Breast epithelium (tissue), 4 donors: ENCODE measurements around the gene HMGCLL1. TPM values are rescaled to one million over a fixed set of nuclear protein-coding genes. Genes with fewer than 3 reads are reported as not detected.

Source experiments
- DNase-seq, 2 donors: peaks; one replicate each; pipeline ENCODE4 v3.0.0-alpha.2; 2019; ENCODE audit warnings: low spot score in 2 of 2
- H3K27ac ChIP-seq, 2 donors: fragments of 200-600 bp; sonication (generic) in 1 of 2; one replicate each; pipeline ENCODE4 v1.5.1; 2016 to 2019; ENCODE audit warnings: mild to moderate bottlenecking in 1 of 2
- H3K27me3 ChIP-seq, 2 donors: fragments of 200-600 bp; sonication (generic) in 1 of 2; one replicate each; pipeline versions ENCODE4 v1.5.1 to v1.6.0; 2017 to 2019; ENCODE audit warnings: control low read depth in 1 of 2, mild to moderate bottlenecking in 1 of 2
- H3K36me3 ChIP-seq: fragments of 200-600 bp; one replicate; pipeline ENCODE4 v1.5.1; 2019
- H3K4me1 ChIP-seq, 2 donors: fragments of 200-600 bp; sonication (generic); one replicate each; pipeline ENCODE4 v1.5.1; 2016 to 2019; ENCODE audit warnings: control low read depth in 1 of 2
- H3K4me3 ChIP-seq, 3 donors: fragments of 200-600 bp; sonication (generic); 1 replicate in 2 of 3; 2 replicates in 1 of 3; pipeline ENCODE4 v1.5.1; 2016 to 2019; ENCODE audit warnings: mild to moderate bottlenecking in 3 of 3, moderate library complexity in 2 of 3
- H3K9me3 ChIP-seq, 2 donors: fragments of 200-600 bp; sonication (generic) in 1 of 2; one replicate each; pipeline ENCODE4 v1.5.1; 2016 to 2019; ENCODE audit warnings: control low read depth in 1 of 2
- POLR2A ChIP-seq: fragments of 450-650 bp; IDR thresholded peaks from one replicate; pipeline ENCODE4 v1.6.1; 2016; ENCODE audit warnings: antibody characterized with exemption, mild to moderate bottlenecking, moderate library complexity
- POLR2AphosphoS5 ChIP-seq, 3 donors: sonication (generic); formaldehyde crosslinking; IDR thresholded peaks; one replicate each; pipeline ENCODE4 v1.6.1; 2017; ENCODE audit warnings: antibody characterized with exemption in 3 of 3
- intact Hi-C: fragments of 100-400 bp; cut with DNase I; formaldehyde crosslinking; loops from one replicate; pipeline ENCODE4 v1.15.1; 2023; ENCODE audit warnings: low total_unique reads
- total RNA-seq, 3 donors: library from RNA; depleted of rRNA; stranded (reverse); fragments of >200 nt; gene quantifications; one replicate each; pipeline ENCODE4 v1.1.0, GENCODE V29; 2016
- TF ChIP-seq, protein P1 (sequence below), 3 donors: fragments of 450-650 bp; IDR thresholded peaks; one replicate each; pipeline ENCODE4 v1.5.1; 2016 to 2017; ENCODE audit warnings: antibody characterized with exemption in 3 of 3, mild to moderate bottlenecking in 3 of 3, moderate library complexity in 3 of 3

Gene HMGCLL1
- total RNA-seq, 3 donors from 2014 or later: 2.6 to 6.9 (median 3.7) TPM

GRCh38 chr6:55433446-55434130 is 145.4 kb downstream of the HMGCLL1 start:
- Histone ChIP-seq H3K27me3 (no peaks in the 10 kb centered on the region), H3K4me3 (no peak overlapping the region), H3K27ac (no peak overlapping the region), H3K9me3 (no peaks in the 10 kb centered on the region), H3K36me3 (no peaks in the 10 kb centered on the region), H3K4me1 (no peaks in the 10 kb centered on the region)
- intact Hi-C loops: no loop called here
- no peak for DNase-seq
- TF ChIP-seq POLR2AphosphoS5 (IDR thresholded peaks at IDR 0.05): no peak
- TF ChIP-seq, protein P1, sequence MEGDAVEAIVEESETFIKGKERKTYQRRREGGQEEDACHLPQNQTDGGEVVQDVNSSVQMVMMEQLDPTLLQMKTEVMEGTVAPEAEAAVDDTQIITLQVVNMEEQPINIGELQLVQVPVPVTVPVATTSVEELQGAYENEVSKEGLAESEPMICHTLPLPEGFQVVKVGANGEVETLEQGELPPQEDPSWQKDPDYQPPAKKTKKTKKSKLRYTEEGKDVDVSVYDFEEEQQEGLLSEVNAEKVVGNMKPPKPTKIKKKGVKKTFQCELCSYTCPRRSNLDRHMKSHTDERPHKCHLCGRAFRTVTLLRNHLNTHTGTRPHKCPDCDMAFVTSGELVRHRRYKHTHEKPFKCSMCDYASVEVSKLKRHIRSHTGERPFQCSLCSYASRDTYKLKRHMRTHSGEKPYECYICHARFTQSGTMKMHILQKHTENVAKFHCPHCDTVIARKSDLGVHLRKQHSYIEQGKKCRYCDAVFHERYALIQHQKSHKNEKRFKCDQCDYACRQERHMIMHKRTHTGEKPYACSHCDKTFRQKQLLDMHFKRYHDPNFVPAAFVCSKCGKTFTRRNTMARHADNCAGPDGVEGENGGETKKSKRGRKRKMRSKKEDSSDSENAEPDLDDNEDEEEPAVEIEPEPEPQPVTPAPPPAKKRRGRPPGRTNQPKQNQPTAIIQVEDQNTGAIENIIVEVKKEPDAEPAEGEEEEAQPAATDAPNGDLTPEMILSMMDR (IDR thresholded peaks at IDR 0.05): no peak
- TF ChIP-seq POLR2A: no peak

- intact Hi-C loops: no loop called here
- Histone ChIP-seq H3K36me3 (no peaks in the 10 kb centered on the region), H3K27me3 (no peaks in the 10 kb centered on the region), H3K9me3 (no peaks in the 10 kb centered on the region), H3K4me1 (no peaks in the 10 kb centered on the region), H3K4me3 (no peak overlapping the region), H3K27ac (no peak overlapping the region)
- TF ChIP-seq, protein P1 (IDR thresholded peaks at IDR 0.05): no peak
- TF ChIP-seq POLR2A (no peak), POLR2AphosphoS5 (IDR thresholded peaks at IDR 0.05) (no peak)
- no peak for DNase-seq
These were observed 155.1 kb downstream of the HMGCLL1 start for GRCh38 chr6:55423933-55424332.

DNA sequence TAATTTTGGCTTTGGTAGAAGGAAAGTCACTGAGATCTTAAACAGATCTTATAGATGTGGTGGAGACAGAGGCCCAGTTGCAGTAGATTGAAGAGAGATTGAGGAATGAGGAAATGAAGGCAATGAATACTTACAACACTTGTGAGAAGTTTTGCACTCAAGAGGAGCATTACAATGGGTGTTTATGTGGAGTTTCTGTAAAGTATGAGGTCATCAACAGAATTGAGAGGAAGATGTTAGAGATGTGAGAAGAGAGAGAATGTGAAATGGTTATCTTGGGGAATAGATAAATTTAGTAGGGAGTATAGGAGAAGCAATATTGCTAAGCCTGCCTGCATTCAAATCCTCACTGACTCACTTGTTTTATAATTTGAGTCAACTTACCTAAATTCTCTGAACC is 168.3 kb downstream of the HMGCLL1 start:
- Histone ChIP-seq H3K27me3 (no peaks in the 10 kb centered on the region), H3K4me1 (no peaks in the 10 kb centered on the region), H3K36me3 (no peaks in the 10 kb centered on the region), H3K27ac (no peak overlapping the region), H3K9me3 (no peaks in the 10 kb centered on the region), H3K4me3 (no peak overlapping the region)
- intact Hi-C loops: no loop called here
- no peak for DNase-seq
- TF ChIP-seq, protein P1 (IDR thresholded peaks at IDR 0.05): no peak
- TF ChIP-seq POLR2A: no peak
- no peak for TF ChIP-seq POLR2AphosphoS5 (IDR thresholded peaks at IDR 0.05)

DNA sequence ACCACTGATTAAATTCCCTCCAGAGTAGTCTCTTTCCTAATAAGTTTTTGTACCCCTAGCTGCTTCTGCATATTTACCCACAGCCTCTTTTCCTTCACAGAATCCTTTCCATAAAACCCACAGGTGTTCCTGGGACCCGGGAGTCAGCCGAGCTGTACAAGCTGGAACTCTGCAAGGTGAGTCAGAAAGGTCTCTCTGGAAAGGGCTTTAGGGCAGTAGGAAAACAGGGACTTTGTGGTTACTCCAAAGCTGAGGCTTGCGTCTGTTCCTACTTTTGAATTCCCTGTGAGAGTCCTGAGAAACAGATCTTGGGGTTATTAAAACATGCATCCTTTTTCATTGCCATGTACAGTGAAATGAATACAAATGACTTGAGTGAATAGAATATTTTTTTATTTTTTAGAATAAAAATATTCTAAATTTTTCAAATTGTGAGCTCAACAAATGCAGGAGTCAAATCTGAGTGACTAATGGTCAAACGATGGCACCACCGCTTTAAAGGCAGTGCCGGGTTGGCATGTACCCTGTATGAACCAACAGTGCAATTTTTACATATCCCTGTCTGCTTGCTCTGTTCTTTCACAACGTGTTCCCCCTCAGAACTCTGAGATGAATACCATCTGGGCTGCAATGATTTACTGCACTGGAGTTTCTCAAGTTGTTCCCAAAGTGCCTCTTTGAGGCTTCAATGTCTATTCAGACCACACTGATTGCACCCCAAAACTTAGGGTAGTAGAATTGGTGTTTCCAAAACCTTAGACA is 173.3 kb downstream of the HMGCLL1 start:
- Histone ChIP-seq H3K27ac (no peak overlapping the region), H3K27me3 (no peaks in the 10 kb centered on the region), H3K36me3 (no peaks in the 10 kb centered on the region), H3K9me3 (no peaks in the 10 kb centered on the region), H3K4me1 (no peaks in the 10 kb centered on the region), H3K4me3 (no peak overlapping the region)
- DNase-seq: no peak
- TF ChIP-seq POLR2AphosphoS5 (IDR thresholded peaks at IDR 0.05): no peak
- TF ChIP-seq, protein P1 (IDR thresholded peaks at IDR 0.05): no peak
- no peak for TF ChIP-seq POLR2A
- intact Hi-C loops: no loop called here

DNA sequence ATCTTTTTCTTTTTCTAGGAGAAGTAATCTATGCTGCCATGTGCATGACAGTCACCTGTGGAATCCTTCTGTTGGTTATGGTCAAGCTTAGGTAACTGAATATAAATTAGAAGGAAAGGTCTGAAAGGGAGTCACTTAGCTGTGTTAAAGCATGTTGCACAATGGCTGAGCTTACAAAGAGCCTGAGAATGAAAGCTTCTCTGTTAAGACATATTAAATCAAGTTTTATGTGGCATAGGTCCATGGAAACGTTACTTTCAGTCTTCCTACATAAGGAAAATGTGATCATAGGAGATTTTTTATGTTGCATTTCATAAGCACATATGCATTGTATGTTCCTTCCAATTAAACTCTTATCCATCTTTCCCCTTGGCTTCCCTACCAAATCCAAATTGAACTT is 179.6 kb downstream of the HMGCLL1 start:
- intact Hi-C loops: no loop called here
- no peaks in the 10 kb centered on the region for H3K9me3 ChIP-seq
- no peaks in the 10 kb centered on the region for H3K27me3 ChIP-seq
- DNase-seq: no peak
- TF ChIP-seq, protein P1 (IDR thresholded peaks at IDR 0.05): no peak
- TF ChIP-seq POLR2AphosphoS5 (IDR thresholded peaks at IDR 0.05): no peak
- TF ChIP-seq POLR2A: no peak
- H3K36me3 ChIP-seq: no peaks in the 10 kb centered on the region
- H3K4me1 ChIP-seq: no peaks in the 10 kb centered on the region
- no peak overlapping the region for H3K27ac ChIP-seq
- no peak overlapping the region for H3K4me3 ChIP-seq
